Prostate gland (tissue), 2 donors: ENCODE measurements around the gene PKP4. TPM values are rescaled to one million over a fixed set of nuclear protein-coding genes. Genes with fewer than 3 reads are reported as not detected.

Experiments
- DNase-seq: peaks from one replicate; pipeline ENCODE4 v3.0.0-alpha.2; 2019; ENCODE audit warnings: low spot score
- H3K27ac ChIP-seq, 2 donors: fragments of 200-600 bp; sonication (generic); 2 replicates each; pipeline ENCODE4 v1.5.1; 2017 to 2019
- H3K27me3 ChIP-seq: fragments of 200-600 bp; sonication (generic); replicated peaks from 2 replicates; pipeline ENCODE4 v1.5.1; 2019; ENCODE audit not compliant: insufficient read depth
- H3K36me3 ChIP-seq, 2 donors: fragments of 200-600 bp; sonication (generic); 1 replicate in 1 of 2; 2 replicates in 1 of 2; pipeline versions ENCODE4 v1.5.1 to v1.8.1; 2017 to 2019
- H3K4me1 ChIP-seq: fragments of 200-600 bp; sonication (generic); replicated peaks from 2 replicates; pipeline ENCODE4 v1.5.1; 2019
- H3K4me3 ChIP-seq, 2 donors: fragments of 200-600 bp; sonication (generic); 2 replicates each; pipeline ENCODE4 v1.5.1; 2017 to 2019
- H3K9me3 ChIP-seq: fragments of 200-600 bp; sonication (generic); 2 replicates; pipeline ENCODE4 v1.5.1; 2017
- POLR2A ChIP-seq: fragments of 450-650 bp; IDR thresholded peaks from one replicate; pipeline ENCODE4 v1.6.1; 2016; ENCODE audit warnings: antibody characterized with exemption, mild to moderate bottlenecking
- POLR2AphosphoS5 ChIP-seq: sonication (generic); formaldehyde crosslinking; IDR thresholded peaks from one replicate; pipeline ENCODE4 v1.6.1; 2017; ENCODE audit warnings: antibody characterized with exemption
- WGBS: methylation state at CpG from one replicate; pipeline ENCODE4 v1.1.5; 2018; 5-methylcytosine and 5-hydroxymethylcytosine counted together
- intact Hi-C: fragments of 100-400 bp; cut with DNase I; formaldehyde crosslinking; loops from one replicate; pipeline ENCODE4 v1.14.2; 2022
- total RNA-seq, 2 donors: library from RNA; depleted of rRNA; stranded (reverse); fragments of >200 nt; gene quantifications; one replicate each; pipeline ENCODE4 v1.1.0, GENCODE V29; 2016
- TF ChIP-seq, protein P1 (sequence below), 4 experiments: fragments of 200-600 bp in 2 of 4; fragments of 450-650 bp in 2 of 4; sonication (generic) in 2 of 4; IDR thresholded peaks; 1 replicate in 3 of 4; 2 replicates in 1 of 4; pipeline ENCODE4 v1.5.1; 2016 to 2019; ENCODE audit warnings: antibody characterized with exemption in 4 of 4, mild to moderate bottlenecking in 2 of 4, moderate library complexity in 2 of 4

Gene PKP4
- total RNA-seq, 2 donors from 2014 or later, result 49.0 to 57.9 TPM

DNA sequence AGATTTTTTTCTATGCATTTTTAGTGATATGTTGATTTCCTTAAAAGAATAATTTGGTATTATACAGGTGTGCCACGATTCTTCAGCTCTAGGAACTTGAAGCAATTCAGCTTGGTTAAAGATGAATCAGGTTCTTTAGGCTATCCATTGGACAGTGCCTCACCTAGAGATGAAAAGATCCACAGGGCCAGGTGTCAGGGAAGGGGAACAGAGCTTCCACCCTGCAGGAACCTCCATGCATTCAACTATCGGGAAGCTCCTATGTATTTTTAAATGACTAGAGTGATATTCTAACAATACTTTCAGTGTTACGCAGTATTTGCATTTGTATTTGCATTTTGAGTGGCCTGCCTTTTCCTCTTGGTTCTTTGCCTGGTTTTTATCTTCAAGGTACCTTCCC, 40.2 kb downstream of the PKP4 start:
- Histone ChIP-seq H3K4me3 (no peak overlapping the region), H3K4me1 (peaks cover 2% of the 10 kb centered on the region), H3K9me3 (no peaks in the 10 kb centered on the region), H3K27me3 (no peaks in the 10 kb centered on the region), H3K36me3 (no peaks in the 10 kb centered on the region), H3K27ac (no peak overlapping the region)
- 58% methylated on average over 3 of the region's 3 CpGs for WGBS
- TF ChIP-seq, protein P1, sequence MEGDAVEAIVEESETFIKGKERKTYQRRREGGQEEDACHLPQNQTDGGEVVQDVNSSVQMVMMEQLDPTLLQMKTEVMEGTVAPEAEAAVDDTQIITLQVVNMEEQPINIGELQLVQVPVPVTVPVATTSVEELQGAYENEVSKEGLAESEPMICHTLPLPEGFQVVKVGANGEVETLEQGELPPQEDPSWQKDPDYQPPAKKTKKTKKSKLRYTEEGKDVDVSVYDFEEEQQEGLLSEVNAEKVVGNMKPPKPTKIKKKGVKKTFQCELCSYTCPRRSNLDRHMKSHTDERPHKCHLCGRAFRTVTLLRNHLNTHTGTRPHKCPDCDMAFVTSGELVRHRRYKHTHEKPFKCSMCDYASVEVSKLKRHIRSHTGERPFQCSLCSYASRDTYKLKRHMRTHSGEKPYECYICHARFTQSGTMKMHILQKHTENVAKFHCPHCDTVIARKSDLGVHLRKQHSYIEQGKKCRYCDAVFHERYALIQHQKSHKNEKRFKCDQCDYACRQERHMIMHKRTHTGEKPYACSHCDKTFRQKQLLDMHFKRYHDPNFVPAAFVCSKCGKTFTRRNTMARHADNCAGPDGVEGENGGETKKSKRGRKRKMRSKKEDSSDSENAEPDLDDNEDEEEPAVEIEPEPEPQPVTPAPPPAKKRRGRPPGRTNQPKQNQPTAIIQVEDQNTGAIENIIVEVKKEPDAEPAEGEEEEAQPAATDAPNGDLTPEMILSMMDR (IDR thresholded peaks at IDR 0.05), result no peak
- TF ChIP-seq POLR2AphosphoS5, result no peak
- no peak for TF ChIP-seq POLR2A
- DNase-seq, result no peak
- intact Hi-C loops, result no loop called here

DNA sequence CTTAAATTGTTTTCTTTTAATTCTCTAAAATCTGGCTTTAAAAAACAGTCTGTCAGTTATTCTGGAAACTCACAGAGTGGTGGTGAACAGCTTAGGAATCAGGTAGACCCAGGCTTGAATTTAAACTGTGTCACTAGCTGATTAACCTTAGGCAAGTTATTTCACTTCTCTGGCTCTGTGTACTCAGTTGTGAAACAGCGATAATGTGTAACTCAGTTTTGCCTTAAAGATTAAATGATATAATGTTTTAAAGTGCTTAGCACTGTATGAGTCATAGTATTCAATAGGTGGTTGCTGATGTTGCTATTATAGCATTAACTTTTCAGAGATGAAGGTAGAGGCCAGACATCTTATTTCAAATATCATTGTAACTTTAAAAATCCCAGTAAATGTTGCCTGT, 40.7 kb downstream of the PKP4 start:
- Histone ChIP-seq H3K36me3 (no peaks in the 10 kb centered on the region), H3K27me3 (no peaks in the 10 kb centered on the region), H3K9me3 (no peaks in the 10 kb centered on the region), H3K4me3 (no peak overlapping the region), H3K4me1 (peaks cover 2% of the 10 kb centered on the region), H3K27ac (no peak overlapping the region)
- 34% methylated on average over 1 of the region's 1 CpG for WGBS
- intact Hi-C loops, result no loop called here
- TF ChIP-seq, protein P1 (IDR thresholded peaks at IDR 0.05), result no peak
- no peak for TF ChIP-seq POLR2AphosphoS5
- TF ChIP-seq POLR2A, result no peak
- no peak for DNase-seq

DNA sequence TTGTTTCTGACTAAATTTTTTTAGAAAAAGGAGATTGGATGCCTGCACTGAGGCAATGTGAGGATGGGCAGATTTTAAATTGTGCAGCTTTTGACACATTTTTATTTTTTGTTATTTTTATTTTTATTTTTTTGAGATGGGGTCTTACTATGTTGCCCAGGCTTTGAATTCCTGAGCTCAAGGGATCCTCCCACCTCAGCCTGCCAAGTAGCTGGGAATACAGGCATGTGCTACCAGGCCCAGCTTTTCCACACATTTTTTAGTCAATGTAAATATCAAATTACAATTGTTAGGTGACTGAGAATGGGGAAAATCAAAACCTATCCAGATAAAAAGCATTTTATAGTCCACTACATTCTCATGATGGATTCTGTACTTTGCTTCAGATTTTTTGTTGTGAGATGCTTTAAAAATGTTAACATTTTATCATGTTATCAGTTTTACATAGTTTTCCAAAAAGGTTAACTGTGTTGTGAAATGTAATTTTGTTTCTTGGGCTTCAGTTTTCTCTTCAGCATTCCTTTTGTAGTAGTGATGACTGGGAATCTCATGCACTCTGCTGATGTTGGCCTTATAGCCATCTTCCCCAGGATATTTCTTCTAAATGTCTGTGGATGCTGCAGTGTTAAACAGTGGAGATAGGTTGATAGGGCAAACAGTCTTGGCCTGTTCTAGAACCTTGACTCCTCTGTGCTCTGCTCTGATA, 41.4 kb downstream of the PKP4 start:
- Histone ChIP-seq H3K27me3 (no peaks in the 10 kb centered on the region), H3K36me3 (no peaks in the 10 kb centered on the region), H3K4me3 (no peak overlapping the region), H3K4me1 (peaks cover 2% of the 10 kb centered on the region), H3K9me3 (no peaks in the 10 kb centered on the region), H3K27ac (no peak overlapping the region)
- TF ChIP-seq POLR2A, result no peak
- TF ChIP-seq, protein P1 (IDR thresholded peaks at IDR 0.05), result no peak
- TF ChIP-seq POLR2AphosphoS5, result no peak
- intact Hi-C loops, result no loop called here
- DNase-seq, result no peak

DNA sequence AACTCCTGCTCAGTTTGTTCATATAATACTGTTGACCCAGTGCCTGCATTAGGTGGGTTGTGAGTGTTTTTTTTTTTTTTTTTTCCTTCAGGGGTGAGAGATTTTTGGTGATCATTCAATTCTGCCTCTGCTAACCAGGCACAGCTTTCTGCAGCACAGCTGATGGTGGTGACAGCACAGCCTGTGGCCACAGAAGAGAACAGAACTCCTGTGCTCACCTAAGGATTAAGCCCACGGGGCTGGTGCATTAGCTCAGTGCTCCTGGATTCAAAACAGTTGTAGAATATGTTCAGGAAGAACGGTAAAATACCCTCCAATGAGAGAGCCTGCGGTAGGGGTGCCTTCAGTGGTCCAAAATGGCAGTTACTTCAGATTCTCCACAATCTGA, 42.0 kb downstream of the PKP4 start:
- no peak for TF ChIP-seq POLR2AphosphoS5
- TF ChIP-seq, protein P1 (IDR thresholded peaks at IDR 0.05), result no peak
- no peak for TF ChIP-seq POLR2A
- intact Hi-C loops, result no loop called here
- Histone ChIP-seq H3K9me3 (no peaks in the 10 kb centered on the region), H3K27ac (no peak overlapping the region), H3K36me3 (no peaks in the 10 kb centered on the region), H3K27me3 (no peaks in the 10 kb centered on the region), H3K4me3 (no peak overlapping the region), H3K4me1 (peaks cover 2% of the 10 kb centered on the region)
- DNase-seq, result no peak
- WGBS, result 100% methylated on average over 3 of the region's 3 CpGs

DNA sequence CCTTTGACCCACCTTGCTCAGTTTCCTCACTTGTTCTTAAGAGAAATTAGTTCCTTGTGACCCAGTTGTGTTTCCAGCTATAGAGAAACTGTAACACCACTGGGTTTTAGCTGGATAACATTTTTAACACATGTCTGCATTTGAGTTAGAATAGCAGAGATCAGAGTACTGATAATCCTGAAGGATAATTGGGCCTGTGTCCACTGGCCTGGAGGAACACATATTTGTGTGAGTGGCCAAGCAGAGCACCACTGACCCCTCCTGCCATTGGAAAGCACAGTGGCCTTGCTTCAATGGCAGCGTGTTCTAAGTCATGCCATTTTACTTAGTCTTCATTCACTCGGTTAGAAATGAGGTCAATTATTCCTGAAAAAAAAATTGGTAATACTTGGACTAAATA, 42.6 kb downstream of the PKP4 start:
- TF ChIP-seq POLR2A (no peak), POLR2AphosphoS5 (no peak)
- TF ChIP-seq, protein P1 (IDR thresholded peaks at IDR 0.05), result no peak
- Histone ChIP-seq H3K4me1 (peaks cover 2% of the 10 kb centered on the region), H3K27me3 (no peaks in the 10 kb centered on the region), H3K27ac (no peak overlapping the region), H3K9me3 (no peaks in the 10 kb centered on the region), H3K4me3 (no peak overlapping the region), H3K36me3 (no peaks in the 10 kb centered on the region)
- WGBS, result 81% methylated on average over 2 of the region's 2 CpGs
- intact Hi-C loops, result no loop called here
- DNase-seq, result no peak
